Suprapubic skin (tissue), 4 donors: ENCODE measurements around the gene TRNAU1AP. TPM values are rescaled to one million over a fixed set of nuclear protein-coding genes. Genes with fewer than 3 reads are reported as not detected.
"Not testable (repeated sequence)": the region's sequence is repeated elsewhere in the genome, so short reads cannot be mapped to it uniquely, and the experiment has no call there.

ENCODE experiments used
- DNase-seq, 2 donors: peaks; one replicate each; pipeline ENCODE4 v3.0.0-alpha.2; 2019; ENCODE audit warnings: low spot score in 2 of 2
- H3K27ac ChIP-seq: fragments of 200-600 bp; sonication (generic); one replicate; pipeline ENCODE4 v1.5.1; 2019
- H3K27me3 ChIP-seq: fragments of 200-600 bp; sonication (generic); one replicate; pipeline ENCODE4 v1.5.1; 2019
- H3K36me3 ChIP-seq: fragments of 200-600 bp; sonication (generic); one replicate; pipeline ENCODE4 v1.5.1; 2019
- H3K4me1 ChIP-seq: fragments of 200-600 bp; sonication (generic); one replicate; pipeline ENCODE4 v1.5.1; 2019
- H3K4me3 ChIP-seq: fragments of 200-600 bp; sonication (generic); one replicate; pipeline ENCODE4 v1.5.1; 2019; ENCODE audit warnings: mild to moderate bottlenecking
- H3K9me3 ChIP-seq: fragments of 200-600 bp; sonication (generic); one replicate; pipeline ENCODE4 v1.5.1; 2019
- EP300 ChIP-seq: sonication (generic); formaldehyde crosslinking; IDR thresholded peaks from one replicate; pipeline ENCODE4 v1.6.1; 2017; ENCODE audit warnings: antibody characterized with exemption
- POLR2A ChIP-seq, 2 donors: fragments of 450-650 bp; IDR thresholded peaks; one replicate each; pipeline ENCODE4 v1.6.1; 2017; ENCODE audit warnings: antibody characterized with exemption in 2 of 2, mild to moderate bottlenecking in 2 of 2, moderate library complexity in 2 of 2
- POLR2AphosphoS5 ChIP-seq, 3 donors: sonication (generic); formaldehyde crosslinking; IDR thresholded peaks; one replicate each; pipeline ENCODE4 v1.6.1; 2017; ENCODE audit warnings: antibody characterized with exemption in 3 of 3
- WGBS: methylation state at CpG from one replicate; pipeline ENCODE4 v1.1.5; 2018; 5-methylcytosine and 5-hydroxymethylcytosine counted together
- total RNA-seq, 4 donors: library from RNA; depleted of rRNA; stranded (reverse); fragments of >200 nt; gene quantifications; one replicate each; pipeline ENCODE4 v1.1.0, GENCODE V29; 2016
- TF ChIP-seq, protein P1 (sequence below), 2 donors: fragments of 200-600 bp in 1 of 2; fragments of 450-650 bp in 1 of 2; sonication (generic) in 1 of 2; IDR thresholded peaks; one replicate each; pipeline ENCODE4 v1.5.1; 2016 to 2019; ENCODE audit warnings: antibody characterized with exemption in 2 of 2, mild to moderate bottlenecking in 1 of 2, moderate library complexity in 1 of 2

TRNAU1AP gene
- total RNA-seq, 4 donors from 2014 or later: 17.6 to 36.7 (median 21.5) TPM

DNA sequence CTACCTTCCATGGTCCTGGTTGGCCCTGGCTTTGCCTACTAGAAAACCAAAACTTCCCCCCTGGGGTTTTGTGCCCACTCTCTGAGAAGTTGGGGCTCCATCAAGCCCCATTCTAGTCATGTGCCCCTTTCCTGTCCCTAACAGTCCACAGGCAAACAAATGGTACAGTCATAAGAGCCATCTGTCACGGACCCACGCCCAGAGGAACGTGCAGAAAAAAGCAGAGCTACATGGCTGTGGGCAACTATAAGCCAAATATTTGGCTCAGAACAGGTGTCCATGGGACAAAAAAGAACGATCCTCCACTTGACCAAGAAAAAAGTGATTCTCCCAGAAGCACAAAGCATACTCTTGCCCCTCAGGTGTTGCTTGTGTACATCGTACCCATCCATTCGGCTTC is 14.6 kb upstream of the TRNAU1AP start:
- Histone ChIP-seq H3K27me3 (no peaks in the 10 kb centered on the region), H3K36me3 (peaks cover 37% of the 10 kb centered on the region), H3K27ac (no peak overlapping the region), H3K4me1 (no peaks in the 10 kb centered on the region), H3K4me3 (no peak overlapping the region), H3K9me3 (no peaks in the 10 kb centered on the region)
- TF ChIP-seq POLR2A (IDR thresholded peaks at IDR 0.05) (no peak), POLR2AphosphoS5 (IDR thresholded peaks at IDR 0.05) (no peak), EP300 (no peak)
- TF ChIP-seq, protein P1, sequence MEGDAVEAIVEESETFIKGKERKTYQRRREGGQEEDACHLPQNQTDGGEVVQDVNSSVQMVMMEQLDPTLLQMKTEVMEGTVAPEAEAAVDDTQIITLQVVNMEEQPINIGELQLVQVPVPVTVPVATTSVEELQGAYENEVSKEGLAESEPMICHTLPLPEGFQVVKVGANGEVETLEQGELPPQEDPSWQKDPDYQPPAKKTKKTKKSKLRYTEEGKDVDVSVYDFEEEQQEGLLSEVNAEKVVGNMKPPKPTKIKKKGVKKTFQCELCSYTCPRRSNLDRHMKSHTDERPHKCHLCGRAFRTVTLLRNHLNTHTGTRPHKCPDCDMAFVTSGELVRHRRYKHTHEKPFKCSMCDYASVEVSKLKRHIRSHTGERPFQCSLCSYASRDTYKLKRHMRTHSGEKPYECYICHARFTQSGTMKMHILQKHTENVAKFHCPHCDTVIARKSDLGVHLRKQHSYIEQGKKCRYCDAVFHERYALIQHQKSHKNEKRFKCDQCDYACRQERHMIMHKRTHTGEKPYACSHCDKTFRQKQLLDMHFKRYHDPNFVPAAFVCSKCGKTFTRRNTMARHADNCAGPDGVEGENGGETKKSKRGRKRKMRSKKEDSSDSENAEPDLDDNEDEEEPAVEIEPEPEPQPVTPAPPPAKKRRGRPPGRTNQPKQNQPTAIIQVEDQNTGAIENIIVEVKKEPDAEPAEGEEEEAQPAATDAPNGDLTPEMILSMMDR (IDR thresholded peaks at IDR 0.05): no peak
- no peak for DNase-seq
- 88% methylated on average over 6 of the region's 6 CpGs for WGBS

DNA sequence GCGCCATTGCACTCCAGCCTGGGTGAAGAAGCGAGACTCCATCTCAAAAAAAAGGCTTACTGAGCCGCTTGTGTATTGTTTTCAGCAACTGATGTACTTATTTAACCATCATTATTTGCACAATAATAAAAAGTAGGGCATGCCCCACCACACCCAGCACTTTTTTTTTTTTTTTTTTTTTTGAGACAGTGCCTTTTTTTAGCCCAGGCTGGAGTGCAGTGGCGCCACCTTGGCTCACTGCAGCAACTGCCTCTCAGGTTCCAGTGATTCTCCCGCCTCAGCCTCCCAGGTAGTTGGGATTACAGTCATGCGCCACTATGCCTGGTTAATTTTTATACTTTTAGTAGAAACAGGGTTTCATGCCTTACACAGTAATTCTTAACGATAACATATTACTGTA is 12.2 kb upstream of the TRNAU1AP start:
- DNase-seq: no peak
- 75% methylated on average over 7 of the region's 7 CpGs for WGBS
- Histone ChIP-seq H3K4me3 (no peak overlapping the region), H3K27ac (no peak overlapping the region), H3K27me3 (no peaks in the 10 kb centered on the region), H3K9me3 (no peaks in the 10 kb centered on the region), H3K4me1 (no peaks in the 10 kb centered on the region), H3K36me3 (peaks cover 22% of the 10 kb centered on the region)
- TF ChIP-seq EP300: no peak
- TF ChIP-seq, protein P1 (IDR thresholded peaks at IDR 0.05): no peak
- TF ChIP-seq POLR2A (IDR thresholded peaks at IDR 0.05): no peak
- TF ChIP-seq POLR2AphosphoS5 (IDR thresholded peaks at IDR 0.05): no peak

DNA sequence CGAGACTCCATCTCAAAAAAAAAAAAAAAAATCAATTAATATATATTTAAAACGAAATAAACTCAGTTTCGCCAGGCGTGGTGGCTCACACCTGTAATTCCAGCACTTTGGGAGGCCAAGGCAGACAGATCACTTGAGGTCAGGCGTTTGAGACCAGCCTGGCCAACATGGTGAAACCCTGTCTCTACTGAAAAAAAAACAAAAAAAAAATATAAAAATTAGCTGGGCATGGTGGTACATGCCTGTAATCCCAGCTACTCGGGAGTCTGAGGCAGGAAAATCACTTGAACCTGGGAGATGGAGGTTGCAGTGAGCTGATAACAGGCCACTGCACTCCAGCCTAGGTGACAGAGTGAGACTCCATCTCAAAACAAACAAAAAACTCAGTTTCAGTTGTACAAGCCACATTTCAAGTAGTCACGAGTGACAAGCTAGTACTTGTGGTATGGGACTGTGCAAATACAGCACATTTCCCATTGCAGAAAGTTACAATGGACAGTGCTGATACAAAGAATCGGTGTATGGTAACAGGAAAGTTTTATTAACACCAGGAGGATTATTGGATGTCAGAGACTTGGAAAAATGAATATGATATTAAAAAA is 11.4 kb upstream of the TRNAU1AP start:
- not testable (repeated sequence) for H3K27me3 ChIP-seq, H3K9me3 ChIP-seq, DNase-seq, H3K4me3 ChIP-seq, H3K27ac ChIP-seq, H3K4me1 ChIP-seq
- WGBS: 88% methylated on average over 8 of the region's 8 CpGs
- peaks cover 16% of the 10 kb centered on the region for H3K36me3 ChIP-seq

DNA sequence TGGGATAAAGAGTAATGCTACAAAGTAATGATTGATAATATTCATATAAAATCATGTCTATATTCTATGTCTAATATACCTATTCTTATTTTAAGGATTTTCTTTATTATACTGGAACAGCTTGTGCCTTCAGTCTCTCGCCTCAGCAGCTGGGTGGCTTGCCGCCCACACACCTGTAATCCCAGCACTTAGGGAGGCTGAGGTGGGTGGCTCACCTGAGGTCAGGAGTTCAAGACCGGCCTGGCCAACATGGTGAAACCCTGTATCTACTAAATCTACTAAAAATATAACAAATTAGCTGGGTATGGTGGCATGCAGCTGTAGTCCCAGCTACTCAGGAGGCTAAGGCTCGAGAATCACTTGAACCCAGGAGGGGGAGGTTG is 7.6 kb upstream of the TRNAU1AP start:
- Histone ChIP-seq H3K27ac (no peak overlapping the region), H3K4me3 (no peak overlapping the region), H3K4me1 (no peaks in the 10 kb centered on the region), H3K36me3 (no peaks in the 10 kb centered on the region), H3K9me3 (no peaks in the 10 kb centered on the region), H3K27me3 (no peaks in the 10 kb centered on the region)
- TF ChIP-seq EP300 (no peak), POLR2AphosphoS5 (IDR thresholded peaks at IDR 0.05) (no peak), POLR2A (IDR thresholded peaks at IDR 0.05) (no peak)
- TF ChIP-seq, protein P1 (IDR thresholded peaks at IDR 0.05): no peak
- DNase-seq: no peak
- WGBS: 97% methylated on average over 4 of the region's 4 CpGs

DNA sequence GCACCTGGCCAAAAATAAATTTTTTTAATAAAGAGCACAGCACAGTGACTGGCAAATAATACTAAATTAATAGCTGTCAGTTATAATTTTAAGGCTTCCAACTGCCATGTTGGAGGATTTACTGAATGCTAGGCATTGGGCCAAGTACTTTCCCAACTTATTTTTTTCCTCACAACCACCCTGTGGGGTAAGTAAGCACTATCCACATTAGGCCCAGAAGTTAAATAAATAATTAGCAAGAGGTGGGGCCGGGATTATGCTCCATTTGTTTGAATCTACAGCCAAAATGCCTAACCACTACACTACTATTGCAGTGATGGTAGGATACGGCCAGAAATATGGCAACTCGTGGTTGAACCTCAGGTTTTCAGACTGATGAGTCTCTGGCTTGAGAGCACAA is 4.6 kb upstream of the TRNAU1AP start:
- no peak for DNase-seq
- Histone ChIP-seq H3K4me3 (no peak overlapping the region), H3K36me3 (no peaks in the 10 kb centered on the region), H3K4me1 (peaks cover under 1% of the 10 kb centered on the region), H3K27me3 (no peaks in the 10 kb centered on the region), H3K27ac (no peak overlapping the region), H3K9me3 (no peaks in the 10 kb centered on the region)
- 68% methylated on average over 3 of the region's 3 CpGs for WGBS
- TF ChIP-seq POLR2AphosphoS5 (IDR thresholded peaks at IDR 0.05) (no peak), POLR2A (IDR thresholded peaks at IDR 0.05) (no peak), EP300 (no peak)
- TF ChIP-seq, protein P1 (IDR thresholded peaks at IDR 0.05): no peak

DNA sequence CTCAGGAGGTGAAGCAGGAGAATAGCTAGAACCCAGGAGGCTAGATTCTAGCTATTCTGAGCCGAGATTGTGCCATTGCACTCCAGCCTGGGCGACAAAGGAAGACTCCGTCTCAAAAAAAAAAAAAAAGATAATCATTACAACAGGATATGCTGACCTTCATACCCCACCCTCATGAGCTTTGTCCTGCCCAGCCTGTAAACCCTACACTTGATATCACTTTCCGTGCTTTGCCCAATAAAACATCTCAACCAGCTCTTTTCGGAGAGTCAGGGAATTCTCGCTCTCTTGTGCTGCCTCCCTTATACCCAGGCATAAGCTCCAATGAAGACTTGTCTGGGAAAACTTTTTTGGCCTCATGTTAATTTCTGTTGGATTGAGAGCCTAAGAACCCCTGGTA is 1.5 kb upstream of the TRNAU1AP start:
- H3K4me3 ChIP-seq: no peak overlapping the region
- H3K36me3 ChIP-seq: peaks cover 14% of the 10 kb centered on the region
- H3K4me1 ChIP-seq: peaks cover 15% of the 10 kb centered on the region
- DNase-seq: no peak
- no peaks in the 10 kb centered on the region for H3K27me3 ChIP-seq
- 93% methylated on average over 6 of the region's 6 CpGs for WGBS
- no peaks in the 10 kb centered on the region for H3K9me3 ChIP-seq
- TF ChIP-seq, protein P1 (IDR thresholded peaks at IDR 0.05): no peak
- TF ChIP-seq EP300: no peak
- no peak for TF ChIP-seq POLR2AphosphoS5 (IDR thresholded peaks at IDR 0.05)
- TF ChIP-seq POLR2A (IDR thresholded peaks at IDR 0.05): no peak
- H3K27ac ChIP-seq: no peak overlapping the region
